C4-2B (cell line): Measurements from ENCODE around the gene MAP1LC3B2.

ENCODE experiments used
- H3K27ac ChIP-seq: fragments of 450-650 bp; 2 replicates; pipeline ENCODE4 v1.5.1; 2017
- ZFX ChIP-seq: fragments of 450-650 bp; IDR thresholded peaks from 2 replicates; pipeline ENCODE4 v1.6.1; 2017
- TF ChIP-seq, protein P1 (sequence below): fragments of 450-650 bp; conservative IDR thresholded peaks from 2 replicates; pipeline ENCODE4 v1.5.1; 2017; ENCODE audit warnings: mild to moderate bottlenecking

The MAP1LC3B2 gene

GRCh38 chr12:116559162-116559935 lies at the start of gene MAP1LC3B2:
Gene MAP1LC3B2 (plus strand): TSS chr12:116559381. CDS start chr12:116575943, 16,562 bp downstream.
- TF ChIP-seq, protein P1, sequence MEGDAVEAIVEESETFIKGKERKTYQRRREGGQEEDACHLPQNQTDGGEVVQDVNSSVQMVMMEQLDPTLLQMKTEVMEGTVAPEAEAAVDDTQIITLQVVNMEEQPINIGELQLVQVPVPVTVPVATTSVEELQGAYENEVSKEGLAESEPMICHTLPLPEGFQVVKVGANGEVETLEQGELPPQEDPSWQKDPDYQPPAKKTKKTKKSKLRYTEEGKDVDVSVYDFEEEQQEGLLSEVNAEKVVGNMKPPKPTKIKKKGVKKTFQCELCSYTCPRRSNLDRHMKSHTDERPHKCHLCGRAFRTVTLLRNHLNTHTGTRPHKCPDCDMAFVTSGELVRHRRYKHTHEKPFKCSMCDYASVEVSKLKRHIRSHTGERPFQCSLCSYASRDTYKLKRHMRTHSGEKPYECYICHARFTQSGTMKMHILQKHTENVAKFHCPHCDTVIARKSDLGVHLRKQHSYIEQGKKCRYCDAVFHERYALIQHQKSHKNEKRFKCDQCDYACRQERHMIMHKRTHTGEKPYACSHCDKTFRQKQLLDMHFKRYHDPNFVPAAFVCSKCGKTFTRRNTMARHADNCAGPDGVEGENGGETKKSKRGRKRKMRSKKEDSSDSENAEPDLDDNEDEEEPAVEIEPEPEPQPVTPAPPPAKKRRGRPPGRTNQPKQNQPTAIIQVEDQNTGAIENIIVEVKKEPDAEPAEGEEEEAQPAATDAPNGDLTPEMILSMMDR = no peak
- TF ChIP-seq ZFX = no peak
- no peak within 1 kb of the TSS for H3K27ac ChIP-seq

DNA sequence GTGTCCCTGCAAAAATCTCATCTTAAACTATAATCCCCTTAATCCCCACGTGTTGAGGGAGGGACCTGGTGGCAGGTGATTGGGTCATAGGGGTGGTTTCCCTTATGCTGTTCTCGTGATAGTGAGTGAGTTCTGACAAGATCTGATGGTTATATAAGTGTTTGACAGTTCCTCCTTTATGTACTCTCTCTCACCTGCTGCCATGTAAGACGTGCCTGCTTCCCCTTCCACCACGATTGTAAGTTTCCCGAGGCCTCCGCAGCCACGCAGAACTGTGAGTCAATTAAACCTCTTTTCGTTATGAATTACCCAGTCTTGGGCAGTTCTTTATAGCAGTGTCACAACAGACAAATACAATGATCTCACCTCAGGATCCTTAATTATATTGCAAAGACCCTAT lies 45.2 kb upstream of the MAP1LC3B2 start:
- no peak overlapping the region for H3K27ac ChIP-seq
- TF ChIP-seq, protein P1 = no peak

GRCh38 chr12:116515684-116516083 lies 43.5 kb upstream of the MAP1LC3B2 start:
- H3K27ac ChIP-seq = no peak overlapping the region
- no peak for TF ChIP-seq ZFX
- TF ChIP-seq, protein P1 = no peak

GRCh38 chr12:116516657-116517056 lies 42.5 kb upstream of the MAP1LC3B2 start:
- TF ChIP-seq ZFX = no peak
- TF ChIP-seq, protein P1 = no peak
- no peak overlapping the region for H3K27ac ChIP-seq

DNA sequence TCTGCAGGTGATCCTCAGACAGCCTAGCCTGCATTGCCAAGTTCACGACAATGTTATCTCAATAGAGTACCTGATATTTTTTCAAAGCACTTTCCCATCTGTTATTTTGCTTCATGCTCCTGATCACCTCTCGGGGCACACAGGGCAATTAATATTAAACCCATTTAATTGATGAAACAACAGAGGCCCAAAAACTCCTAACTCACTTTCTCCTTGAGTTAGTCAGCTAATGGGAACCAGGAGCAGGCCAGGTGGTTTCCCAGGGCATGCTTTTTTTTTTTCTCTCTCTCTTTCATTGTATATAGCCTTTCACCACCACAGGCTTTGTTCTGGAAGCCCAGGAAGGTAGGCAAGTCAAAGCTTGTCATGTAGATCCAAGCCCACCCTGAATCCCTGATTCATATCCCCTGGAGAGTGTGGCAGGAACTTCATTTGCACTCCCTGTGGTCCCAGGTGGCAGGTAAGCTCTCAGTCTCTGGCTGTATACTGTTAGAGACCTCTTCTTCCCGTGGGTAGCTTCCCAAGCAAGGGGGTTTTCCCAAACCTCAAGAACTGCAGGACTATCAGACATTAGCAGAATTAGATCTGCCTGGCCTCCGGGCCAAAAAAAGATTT lies 41.6 kb upstream of the MAP1LC3B2 start:
- TF ChIP-seq, protein P1 = no peak
- no peak for TF ChIP-seq ZFX
- no peak overlapping the region for H3K27ac ChIP-seq

- no peak overlapping the region for H3K27ac ChIP-seq
- no peak for TF ChIP-seq ZFX
- TF ChIP-seq, protein P1 = no peak
Measured at GRCh38 chr12:116520225-116520760, 38.9 kb upstream of the MAP1LC3B2 start.
